ENCODE results near the gene RPP30.
"Not testable (repeated sequence)": the region's sequence is repeated elsewhere in the genome, so short reads cannot be mapped to it uniquely, and the experiment has no call there.

RPP30 gene

GRCh38 chr10:90917968-90918318 is 46.2 kb downstream of the RPP30 start:
- DNase-seq = no peak

GRCh38 chr10:90919683-90920574 is 48.2 kb downstream of the RPP30 start:
- no peak for DNase-seq

- DNase-seq = peak; percentile 62
Measured at GRCh38 chr10:90920986-90921666, 49.4 kb downstream of the RPP30 start, which contains the start of gene ANKRD1. TSS of gene ANKRD1 (minus strand) at chr10:90921087. CDS start at chr10:90921027, 60 bp downstream.

GRCh38 chr10:90921906-90922305 is 50.1 kb downstream of the RPP30 start:
- no peak for DNase-seq

GRCh38 chr10:90923111-90923731 is 51.4 kb downstream of the RPP30 start:
- no peak for DNase-seq

- no peak for DNase-seq
Measured at GRCh38 chr10:90924552-90924951, 52.8 kb downstream of the RPP30 start.

- DNase-seq = no peak
Measured at GRCh38 chr10:90925079-90926029, 53.6 kb downstream of the RPP30 start.

GRCh38 chr10:90927293-90927692 is 55.5 kb downstream of the RPP30 start:
- DNase-seq = no peak

- DNase-seq = no peak
Measured at GRCh38 chr10:90929179-90929578, 57.4 kb downstream of the RPP30 start.

GRCh38 chr10:90930070-90930837 is 58.5 kb downstream of the RPP30 start:
- peak; percentile 62 for DNase-seq

- peak; percentile 68 for DNase-seq
Measured at GRCh38 chr10:90930971-90931871, 59.4 kb downstream of the RPP30 start.

- DNase-seq = no peak
Measured at GRCh38 chr10:90935581-90936275, 64.0 kb downstream of the RPP30 start.

GRCh38 chr10:90936276-90936659 is 64.5 kb downstream of the RPP30 start:
- no peak for DNase-seq

GRCh38 chr10:90937645-90938258 is 66.0 kb downstream of the RPP30 start:
- DNase-seq = no peak

GRCh38 chr10:90939116-90939515 is 67.3 kb downstream of the RPP30 start:
- no peak for DNase-seq

GRCh38 chr10:90939648-90940047 is 67.9 kb downstream of the RPP30 start:
- DNase-seq = no peak

GRCh38 chr10:90942980-90943379 is 71.2 kb downstream of the RPP30 start:
- DNase-seq = not testable (repeated sequence)

GRCh38 chr10:90944749-90945148 is 73.0 kb downstream of the RPP30 start:
- no peak for DNase-seq

- no peak for DNase-seq
Measured at GRCh38 chr10:90945491-90946070, 73.8 kb downstream of the RPP30 start.

Measured in femur (tissue), 1 donor.